ENCODE data around the gene ZNF771.
"Not testable (repeated sequence)": the region's sequence is repeated elsewhere in the genome, so short reads cannot be mapped to it uniquely, and the experiment has no call there.

ZNF771 gene

GRCh38 chr16:30444231-30445148 lies 37.1 kb downstream of the ZNF771 start:
- TF ChIP-seq GATA1 (IDR thresholded peaks at IDR 0.05; ENCODE audit: low read depth, low read length) (no peak), POLR2A (IDR thresholded peaks at IDR 0.05; ENCODE audit: low read length) (no peak)
- DNase-seq: no peak

DNA sequence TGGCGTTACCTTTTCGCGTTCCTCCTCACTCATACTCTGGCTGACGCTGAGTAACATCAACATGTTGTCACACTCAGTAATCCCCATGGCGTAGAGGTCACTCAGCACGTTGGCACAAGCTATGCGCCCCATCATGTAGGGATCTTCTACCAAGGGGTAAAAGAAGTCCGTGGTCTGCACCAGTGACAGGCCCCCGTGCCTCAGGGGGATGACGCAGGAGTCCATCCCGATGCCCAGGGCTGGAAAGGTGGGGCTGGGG lies 37.7 kb downstream of the ZNF771 start:
- TF ChIP-seq POLR2A (IDR thresholded peaks at IDR 0.05; ENCODE audit: low read length): no peak
- no peak for TF ChIP-seq GATA1 (IDR thresholded peaks at IDR 0.05; ENCODE audit: low read depth, low read length)

DNA sequence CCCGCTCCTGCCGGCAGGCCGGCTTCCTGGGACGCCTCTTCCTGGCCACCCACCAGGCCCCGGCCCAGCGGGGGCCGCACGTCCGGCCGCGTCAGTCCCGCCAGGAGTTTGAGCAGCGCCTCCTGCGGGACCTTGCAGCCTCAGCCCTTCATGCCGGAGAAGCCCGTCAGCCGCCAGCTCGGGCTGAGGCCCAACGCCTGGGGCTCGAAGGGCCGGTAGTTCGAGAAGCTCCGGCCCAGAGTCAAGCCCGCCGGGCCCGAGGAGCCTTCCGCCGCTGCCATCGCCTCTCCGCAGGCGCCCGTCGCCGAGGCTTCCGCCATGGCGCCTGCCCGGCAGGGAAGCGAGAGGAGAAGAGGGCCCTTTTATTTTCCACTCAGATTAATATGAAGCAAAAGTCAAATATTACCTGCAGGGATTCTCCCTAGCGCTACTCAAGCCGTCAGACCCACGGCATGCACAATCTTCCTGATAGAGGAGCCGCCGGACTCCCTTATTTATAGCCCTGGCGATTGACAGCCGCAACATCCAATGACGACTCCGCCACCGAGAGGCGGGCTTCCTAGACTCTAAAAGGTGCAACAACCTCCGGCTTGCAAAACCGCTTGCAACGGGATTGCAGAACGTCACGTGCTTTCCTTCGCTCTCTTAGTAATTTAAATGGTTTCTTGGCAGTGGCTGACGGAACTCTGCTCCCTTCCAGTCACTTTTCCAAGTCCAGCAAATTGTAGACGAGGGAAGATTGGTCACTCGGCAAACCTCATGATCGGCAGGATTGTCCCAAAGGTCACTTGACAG lies 38.2 kb downstream of the ZNF771 start, which contains the start of gene SEPHS2:
Gene SEPHS2, minus strand, starts transcription at position 467 of the 795 bp plus-strand sequence. Its CDS starts 147 bp downstream, at position 320.
- TF ChIP-seq POLR2A (IDR thresholded peaks at IDR 0.05; ENCODE audit: low read length) (peak; percentile 98), GATA1 (IDR thresholded peaks at IDR 0.05; ENCODE audit: low read depth, low read length) (no peak)
- peak; percentile 98 to 99 for DNase-seq

More for the DNA sequence above, 37.7 kb downstream of the ZNF771 start:
- no peak for DNase-seq

DNA sequence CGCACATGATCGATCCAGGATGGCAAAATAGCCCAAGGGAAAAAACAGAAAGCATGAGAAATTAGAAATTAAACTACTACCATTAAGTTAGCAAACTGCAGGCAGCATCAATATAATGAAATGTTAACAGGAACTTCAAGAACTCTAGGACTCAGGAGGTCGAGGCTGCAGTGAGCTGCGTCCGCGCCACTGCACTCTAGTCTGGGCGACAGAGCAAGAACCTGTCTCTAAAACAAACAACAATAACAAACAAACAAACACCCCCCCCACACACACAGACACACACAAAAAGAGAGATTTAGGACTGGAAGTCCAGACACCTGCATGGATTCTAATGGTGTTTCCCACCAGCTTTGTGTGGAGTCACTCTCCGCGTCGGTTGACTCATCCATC lies 38.8 kb downstream of the ZNF771 start:
- TF ChIP-seq POLR2A (IDR thresholded peaks at IDR 0.05; ENCODE audit: low read length) (no peak), GATA1 (IDR thresholded peaks at IDR 0.05; ENCODE audit: low read depth, low read length) (no peak)
- peak in 1 of 2 experiments; percentile 66 for DNase-seq

DNA sequence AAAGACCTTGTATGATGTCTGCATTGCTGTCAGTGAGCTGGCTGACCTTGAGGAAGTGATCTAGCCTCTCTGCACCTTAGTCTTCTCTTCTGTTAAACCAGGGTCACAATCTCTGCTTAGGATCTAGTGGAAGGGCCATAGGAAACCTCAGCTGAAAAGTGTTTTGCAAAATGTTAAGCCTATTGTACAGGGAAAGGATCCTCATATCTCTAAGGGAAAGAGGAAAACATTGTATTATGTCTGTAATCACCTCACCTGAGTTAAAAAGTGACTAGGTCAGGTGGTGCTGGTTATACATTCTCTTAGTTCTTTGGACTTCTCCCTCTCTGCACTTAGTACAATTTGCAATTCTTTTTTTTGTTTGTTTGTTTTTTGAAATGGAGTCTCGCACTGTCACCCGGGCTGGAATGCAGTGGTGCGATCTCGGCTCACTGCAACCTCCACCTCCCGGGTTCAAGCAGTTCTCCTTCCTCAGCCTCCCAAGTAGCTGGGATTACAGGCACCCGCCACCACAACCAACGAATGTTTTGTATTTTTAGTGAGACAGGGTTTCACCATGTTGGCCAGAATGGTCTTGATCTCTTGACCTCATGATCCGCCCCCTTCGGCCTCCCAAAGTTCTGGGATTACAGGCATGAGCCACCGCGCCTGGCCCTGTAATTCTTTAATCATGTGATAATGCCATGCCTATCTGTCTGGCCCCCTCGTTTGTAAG lies 40.3 kb downstream of the ZNF771 start:
- no peak for DNase-seq
- TF ChIP-seq GATA1 (IDR thresholded peaks at IDR 0.05; ENCODE audit: low read depth, low read length): no peak
- TF ChIP-seq POLR2A (IDR thresholded peaks at IDR 0.05; ENCODE audit: low read length): no peak

GRCh38 chr16:30449116-30449435 lies 41.7 kb downstream of the ZNF771 start:
- no peak for TF ChIP-seq POLR2A (IDR thresholded peaks at IDR 0.05; ENCODE audit: low read length)
- TF ChIP-seq GATA1 (IDR thresholded peaks at IDR 0.05; ENCODE audit: low read depth, low read length): no peak
- no peak for DNase-seq

- DNase-seq: not testable (repeated sequence)
Observed at GRCh38 chr16:30452709-30453580, 45.5 kb downstream of the ZNF771 start.

DNA sequence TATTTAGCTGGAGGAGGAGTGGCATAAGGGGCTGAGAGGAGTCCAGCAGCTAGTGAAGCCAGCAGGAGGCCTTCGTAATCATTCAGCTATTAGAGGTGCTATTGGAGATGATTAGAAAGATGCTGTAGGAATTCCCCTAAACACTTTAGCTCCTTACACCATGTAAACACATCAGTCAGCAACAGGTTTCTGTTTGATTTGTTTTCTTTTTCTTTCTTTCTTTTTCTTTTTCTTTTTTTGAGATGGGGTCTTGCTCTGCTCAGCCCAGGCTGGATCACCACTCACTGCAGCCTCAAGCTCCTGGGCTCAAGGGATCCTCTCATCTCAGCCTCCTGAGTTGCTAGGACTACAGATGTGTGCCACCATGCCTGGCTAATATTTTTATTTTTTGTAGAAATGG lies 48.9 kb downstream of the ZNF771 start:
- TF ChIP-seq POLR2A (IDR thresholded peaks at IDR 0.05; ENCODE audit: low read length): no peak
- no peak for TF ChIP-seq GATA1 (IDR thresholded peaks at IDR 0.05; ENCODE audit: low read depth, low read length)
- no peak for DNase-seq

GRCh38 chr16:30457256-30457655 lies 49.9 kb downstream of the ZNF771 start:
- DNase-seq: no peak
- TF ChIP-seq POLR2A (IDR thresholded peaks at IDR 0.05; ENCODE audit: low read length) (no peak), GATA1 (IDR thresholded peaks at IDR 0.05; ENCODE audit: low read depth, low read length) (no peak)

DNA sequence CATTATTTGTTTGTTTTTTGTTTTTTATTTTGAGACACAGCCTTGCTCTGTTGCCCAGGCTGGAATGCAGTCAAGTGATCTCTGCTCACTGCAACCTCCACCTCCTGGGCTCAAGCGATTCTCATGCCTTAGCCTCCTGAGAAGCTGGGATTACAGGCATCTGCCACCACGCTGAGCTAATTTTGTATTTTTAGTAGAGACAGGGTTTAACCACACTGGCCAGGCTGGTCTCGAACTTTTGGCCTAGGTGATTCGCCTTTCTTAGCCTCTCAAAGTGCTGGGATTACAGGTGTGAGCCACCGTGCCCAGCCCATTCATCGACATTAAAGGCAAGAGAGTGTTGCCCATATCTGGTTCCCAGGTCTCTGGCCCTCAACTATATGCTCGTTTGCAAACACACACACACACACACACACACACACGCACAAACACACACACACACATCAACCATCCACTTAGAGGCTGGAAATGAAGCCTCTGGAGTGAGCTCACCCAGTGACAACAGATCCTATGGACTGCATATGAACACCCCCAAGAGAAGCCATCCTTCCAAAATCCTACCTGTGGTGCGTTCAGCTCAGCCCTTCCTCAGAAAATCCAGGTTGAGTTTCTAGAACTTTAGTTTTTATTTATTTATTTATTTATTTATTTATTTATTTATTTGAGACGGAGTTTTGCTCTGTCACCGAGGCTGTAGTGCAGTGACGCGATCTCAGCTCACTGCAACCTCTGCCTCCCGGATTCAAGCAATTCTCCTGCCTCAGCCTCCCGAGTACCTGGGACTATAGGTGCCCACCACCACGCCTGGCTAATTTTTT lies 50.5 kb downstream of the ZNF771 start:
- TF ChIP-seq GATA1 (IDR thresholded peaks at IDR 0.05; ENCODE audit: low read depth, low read length) (no peak), POLR2A (IDR thresholded peaks at IDR 0.05; ENCODE audit: low read length) (no peak)
- DNase-seq: no peak

DNA sequence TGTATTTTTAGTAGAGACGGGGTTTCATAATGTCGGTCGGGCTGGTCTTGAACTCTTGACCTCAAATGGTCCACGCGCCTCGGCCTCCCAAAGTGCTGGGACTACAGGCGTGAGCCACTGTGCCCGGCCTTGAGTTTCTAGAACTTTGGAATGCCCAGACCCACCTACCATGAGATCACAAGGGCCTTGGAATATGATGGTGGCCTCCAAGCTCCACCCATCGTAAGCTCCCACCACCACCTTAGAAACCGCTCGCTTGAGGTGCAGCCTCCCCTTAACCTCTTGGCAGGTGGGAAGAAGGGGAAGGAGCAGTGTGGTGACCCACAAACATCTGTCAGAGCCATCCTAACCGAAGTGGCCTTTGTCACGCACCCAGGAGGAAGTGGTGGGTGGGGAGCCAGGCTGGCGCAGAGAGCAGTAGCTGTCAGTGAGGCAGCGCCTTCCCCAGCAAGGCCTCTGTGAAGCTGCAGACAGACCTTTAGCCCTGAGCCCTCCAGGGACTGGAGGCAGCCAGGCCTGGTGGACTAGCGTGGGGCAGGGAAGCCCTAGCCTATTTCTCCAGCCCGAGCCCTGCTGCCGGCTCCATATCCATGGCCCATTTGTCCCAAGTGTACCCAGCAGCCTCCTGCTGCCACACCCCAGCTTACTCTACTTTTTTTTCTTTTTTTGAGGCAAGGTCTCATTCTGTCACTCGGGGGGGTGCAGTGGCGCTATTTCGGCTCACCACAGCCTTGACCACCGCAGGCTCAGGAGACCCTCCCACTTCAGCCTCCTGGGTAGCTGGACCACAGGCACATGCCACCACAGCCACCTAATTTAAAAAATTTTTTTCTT lies 51.4 kb downstream of the ZNF771 start:
- TF ChIP-seq GATA1 (IDR thresholded peaks at IDR 0.05; ENCODE audit: low read depth, low read length) (no peak), POLR2A (IDR thresholded peaks at IDR 0.05; ENCODE audit: low read length) (no peak)
- DNase-seq: no peak

DNA sequence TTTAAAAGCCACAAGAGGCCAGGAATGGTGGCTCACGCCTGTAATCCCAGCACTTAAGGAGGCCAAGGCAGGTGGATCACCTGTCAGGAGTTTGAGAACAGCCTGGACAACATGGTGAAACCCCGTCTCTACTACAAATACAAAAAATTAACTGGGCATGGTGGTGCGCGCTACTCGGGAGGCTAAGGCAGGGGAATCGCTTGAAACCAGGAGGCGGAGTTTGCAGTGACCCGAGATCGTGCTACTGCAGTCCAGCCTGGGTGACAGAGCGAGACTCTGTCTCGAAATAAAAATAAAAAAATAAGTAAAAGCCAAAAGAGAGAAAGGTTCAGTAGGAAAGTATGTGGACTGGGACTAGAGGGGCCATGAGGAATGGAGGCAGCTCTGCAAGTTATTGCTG lies 52.0 kb downstream of the ZNF771 start:
- no peak for DNase-seq
- TF ChIP-seq POLR2A (IDR thresholded peaks at IDR 0.05; ENCODE audit: low read length) (no peak), GATA1 (IDR thresholded peaks at IDR 0.05; ENCODE audit: low read depth, low read length) (no peak)

DNA sequence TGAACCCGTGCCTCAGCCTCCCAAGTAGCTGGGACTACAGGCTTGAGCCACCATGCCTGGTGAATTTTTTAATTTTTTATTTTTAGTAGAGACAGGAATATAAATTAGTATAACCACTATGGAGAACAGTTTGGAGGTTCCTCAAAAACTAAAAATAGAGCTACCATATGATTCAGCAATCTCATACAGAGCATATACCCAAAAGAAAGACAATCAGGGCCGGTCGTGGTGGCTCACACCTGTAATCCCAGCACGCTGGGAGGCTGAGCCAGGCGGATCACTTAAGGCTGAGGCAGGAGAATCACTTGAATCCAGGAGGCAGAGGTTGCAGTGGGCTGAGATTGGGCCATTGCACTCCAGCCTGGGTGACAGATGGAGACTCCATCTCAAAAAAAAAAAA lies 54.0 kb downstream of the ZNF771 start:
- not testable (repeated sequence) for DNase-seq
